Muscle of leg (tissue), 11 donors: ENCODE results near the gene SSBP3. TPM values are rescaled to one million over a fixed set of nuclear protein-coding genes. Genes with fewer than 3 reads are reported as not detected.
A peak's percentile ranks its signal among the peaks of the same experiment; 100 is the strongest.

Experiments used
- DNase-seq: peaks from one replicate; pipeline ENCODE4 v3.0.0; 2013
- H3K27ac ChIP-seq: one replicate; pipeline ENCODE4 v1.5.1; 2013; ENCODE audit warnings: mild to moderate bottlenecking, low read length, control low read depth
- H3K27me3 ChIP-seq: one replicate; pipeline ENCODE4 v1.6.1; 2013; ENCODE audit warnings: low read length; ENCODE audit not compliant: control insufficient read depth, insufficient read depth
- H3K36me3 ChIP-seq: one replicate; pipeline ENCODE4 v1.6.1; 2013; ENCODE audit warnings: low read length; ENCODE audit not compliant: control insufficient read depth, insufficient read depth
- H3K4me1 ChIP-seq: one replicate; pipeline ENCODE4 v1.6.1; 2013; ENCODE audit warnings: low read length; ENCODE audit not compliant: control insufficient read depth, insufficient read depth
- H3K4me3 ChIP-seq: one replicate; pipeline ENCODE4 v1.5.1; 2013; ENCODE audit warnings: low read length, control low read depth
- H3K9me3 ChIP-seq: replicated peaks from 2 replicates; pipeline ENCODE4 v1.6.1; 2013; ENCODE audit warnings: low read depth, low read length; ENCODE audit not compliant: control insufficient read depth
- WGBS: methylation state at CpG from one replicate; pipeline ENCODE4 v1.1.5; 2013; ENCODE audit warnings: missing lambda C conversion rate; ENCODE audit not compliant: insufficient coverage; 5-methylcytosine and 5-hydroxymethylcytosine counted together
- polyA plus RNA-seq, 8 donors: library from polyadenylated mRNA; unstranded; fragments of 120-200 nt; gene quantifications; one replicate each; pipeline versions ENCODE4 v1.2.1 to v1.2.3, GENCODE V29; 2013; ENCODE audit warnings: inconsistent platforms in 1 of 8, low replicate concordance in 1 of 8; ENCODE audit not compliant: insufficient read length in 8 of 8, insufficient read depth in 1 of 8
- total RNA-seq: library from RNA; stranded (reverse); fragments of 120-200 nt; gene quantifications from one replicate; pipeline ENCODE4 v1.2.4, GENCODE V29; 2013

The SSBP3 gene
- total and polyA plus RNA-seq, 9 donors = 14.9 to 63.8 (median 54.2) TPM

DNA sequence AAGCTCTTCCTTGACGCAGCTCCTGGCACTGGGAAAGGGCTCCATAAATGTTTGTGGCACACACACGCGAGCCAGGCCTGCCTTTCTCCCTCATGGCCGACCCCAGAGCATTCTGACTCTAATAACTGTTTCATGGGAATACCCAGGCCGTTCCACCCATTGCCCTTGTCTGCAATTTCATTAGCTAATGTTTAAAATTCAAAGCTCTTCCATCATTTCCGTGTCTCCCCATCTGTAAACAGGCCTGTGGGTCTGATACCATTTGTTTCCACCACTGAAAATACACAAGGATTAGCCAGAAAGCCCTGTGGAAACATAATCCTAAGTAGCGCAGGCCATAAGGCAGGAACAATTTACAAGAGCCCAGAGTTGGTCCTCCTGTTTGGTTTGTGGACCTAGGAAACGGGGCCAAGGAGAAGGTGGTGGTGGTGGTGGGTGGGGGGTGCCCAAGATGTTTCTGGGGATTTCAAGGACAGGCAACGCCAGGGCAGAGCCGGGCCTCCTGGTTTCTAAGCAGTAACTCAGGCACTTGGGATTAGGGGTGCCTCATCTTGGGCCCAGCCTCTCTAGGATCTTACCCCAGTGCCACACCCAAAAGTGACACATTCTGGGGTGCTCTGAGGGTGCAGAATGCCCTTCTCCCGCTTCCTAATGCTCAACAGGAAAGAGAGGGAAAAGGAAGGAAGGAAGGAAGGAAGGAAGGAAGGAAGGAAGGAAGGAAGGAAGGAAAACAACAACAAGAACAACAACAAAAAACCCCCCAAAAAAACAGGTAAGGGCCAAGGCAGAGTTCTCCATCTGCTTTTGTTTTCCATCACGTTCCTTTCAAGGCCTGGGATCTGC, 79.4 kb downstream of the SSBP3 start:
- peak overlapping the region; percentile 72 for H3K27ac ChIP-seq
- no peaks in the 10 kb centered on the region for H3K9me3 ChIP-seq
- peaks cover 5% of the 10 kb centered on the region for H3K36me3 ChIP-seq
- no peaks in the 10 kb centered on the region for H3K27me3 ChIP-seq
- H3K4me3 ChIP-seq = no peak overlapping the region
- peak; percentile 45 for DNase-seq
- H3K4me1 ChIP-seq = peaks cover 88% of the 10 kb centered on the region
- WGBS = 45% methylated on average over 10 of the region's 12 CpGs

DNA sequence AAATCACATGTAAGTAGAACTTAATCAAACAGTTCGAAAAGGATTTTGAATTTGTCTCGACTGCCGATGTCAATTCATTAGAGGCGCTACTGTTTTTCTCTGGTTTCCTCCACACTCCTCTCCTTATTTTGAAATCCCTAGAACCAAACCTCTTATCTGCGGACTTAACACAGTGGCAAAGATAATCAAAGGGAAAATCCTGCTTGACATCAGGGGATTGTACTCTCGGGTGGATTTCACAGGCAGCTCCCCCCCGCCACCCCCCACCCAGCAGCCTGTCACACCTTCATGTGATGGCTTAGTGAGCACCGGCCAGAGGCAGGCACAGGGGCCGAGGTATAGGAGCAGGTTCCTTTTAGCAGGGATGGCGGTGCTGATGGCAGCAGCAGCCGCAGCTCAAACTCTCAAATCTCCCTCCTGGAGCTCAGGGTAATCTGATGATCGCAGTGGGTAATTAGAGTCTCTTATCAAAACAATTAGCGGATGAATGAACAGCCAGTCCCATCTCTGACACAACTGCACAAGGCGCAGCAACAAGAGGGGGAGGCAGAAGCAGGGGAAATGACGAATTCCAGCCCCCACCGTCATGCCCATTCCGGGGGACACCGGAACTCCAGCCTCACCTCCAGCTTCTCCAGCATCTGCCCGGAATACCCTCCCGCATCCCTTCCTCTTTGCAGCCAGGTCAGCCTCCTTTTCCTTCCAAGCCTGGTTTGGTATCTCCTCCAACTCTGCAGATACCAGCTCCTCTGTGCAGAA, 80.3 kb downstream of the SSBP3 start:
- H3K4me1 ChIP-seq = peaks cover 79% of the 10 kb centered on the region
- H3K27me3 ChIP-seq = no peaks in the 10 kb centered on the region
- DNase-seq = no peak

DNA sequence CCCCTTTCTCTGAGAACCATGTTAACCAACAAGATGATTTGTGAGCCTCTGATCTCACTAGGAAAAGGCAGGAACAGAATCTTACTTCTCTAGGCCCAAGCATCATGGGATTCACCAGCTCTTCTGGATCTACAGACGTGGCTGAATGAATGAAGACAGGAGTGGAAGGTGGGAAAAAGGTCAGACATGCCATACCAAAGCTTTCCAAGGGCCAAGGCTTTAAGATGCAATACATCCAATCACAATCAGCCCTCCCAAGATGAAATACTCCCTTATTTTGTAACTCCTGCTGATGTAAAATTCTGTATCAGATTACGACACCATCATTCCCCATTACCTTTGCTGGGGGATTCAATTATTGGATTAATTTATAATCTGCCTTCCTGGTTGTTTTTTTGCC, 80.9 kb downstream of the SSBP3 start:
- no peaks in the 10 kb centered on the region for H3K9me3 ChIP-seq
- no peaks in the 10 kb centered on the region for H3K27me3 ChIP-seq
- H3K4me3 ChIP-seq = no peak overlapping the region
- no CpG with 5 or more reads among the region's 2 CpGs for WGBS
- H3K27ac ChIP-seq = peak overlapping the region; percentile 73
- peaks cover 74% of the 10 kb centered on the region for H3K4me1 ChIP-seq
- no peak for DNase-seq
- H3K36me3 ChIP-seq = peaks cover 10% of the 10 kb centered on the region

More for the DNA sequence above, 80.3 kb downstream of the SSBP3 start:
- Histone ChIP-seq H3K9me3 (no peaks in the 10 kb centered on the region), H3K27ac (peak overlapping the region; percentile 73), H3K36me3 (peaks cover 10% of the 10 kb centered on the region), H3K4me3 (no peak overlapping the region)
- 79% methylated on average over 13 of the region's 20 CpGs for WGBS

DNA sequence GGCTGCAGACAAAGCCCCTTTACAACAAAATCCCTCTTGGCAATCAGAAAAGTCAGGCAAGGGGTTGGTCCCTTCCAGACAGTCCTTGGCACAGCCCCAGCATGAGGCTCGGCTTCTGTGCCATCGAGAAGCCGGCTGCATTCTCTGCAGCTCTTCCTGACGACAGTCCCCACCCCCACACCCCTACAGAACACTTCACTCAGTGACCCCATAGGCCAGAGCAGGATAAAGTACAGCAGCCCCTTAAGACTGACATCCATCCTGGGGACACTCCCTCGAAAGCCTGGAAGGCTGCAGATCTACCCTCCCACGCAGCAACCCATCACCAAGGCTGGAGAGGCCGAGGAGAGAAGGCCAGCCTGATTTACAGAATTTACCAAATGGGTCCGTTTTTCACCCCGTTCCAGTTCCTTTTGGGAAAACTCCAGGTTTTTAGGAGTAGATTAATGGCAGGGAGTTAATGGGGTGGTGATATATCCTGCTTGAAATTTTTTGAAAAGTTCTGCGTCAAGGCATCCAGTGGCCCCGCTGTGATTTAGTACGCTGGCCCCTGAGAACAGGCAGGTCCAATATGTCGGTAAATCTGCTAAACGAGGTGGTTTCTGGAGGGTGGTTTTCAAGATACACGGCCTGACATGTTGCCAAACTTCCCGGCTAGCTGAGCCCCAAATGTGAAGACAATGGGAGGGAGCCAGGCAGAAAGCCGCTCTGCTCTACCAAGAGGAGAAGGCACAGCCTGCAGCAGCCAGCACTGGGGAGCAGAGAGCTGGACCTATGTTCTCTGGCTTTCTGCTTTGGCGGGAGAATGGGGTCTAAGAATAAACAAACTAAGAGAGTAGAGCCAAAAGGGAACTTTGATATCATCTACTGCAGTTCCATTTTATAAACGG, 81.7 kb downstream of the SSBP3 start:
- peak; percentile 89 for DNase-seq
- H3K4me1 ChIP-seq = peaks cover 66% of the 10 kb centered on the region
- WGBS = 28% methylated on average over 10 of the region's 19 CpGs
- H3K27ac ChIP-seq = peak overlapping the region; percentile 73
- H3K4me3 ChIP-seq = no peak overlapping the region
- peaks cover 10% of the 10 kb centered on the region for H3K36me3 ChIP-seq
- no peaks in the 10 kb centered on the region for H3K9me3 ChIP-seq
- no peaks in the 10 kb centered on the region for H3K27me3 ChIP-seq

DNA sequence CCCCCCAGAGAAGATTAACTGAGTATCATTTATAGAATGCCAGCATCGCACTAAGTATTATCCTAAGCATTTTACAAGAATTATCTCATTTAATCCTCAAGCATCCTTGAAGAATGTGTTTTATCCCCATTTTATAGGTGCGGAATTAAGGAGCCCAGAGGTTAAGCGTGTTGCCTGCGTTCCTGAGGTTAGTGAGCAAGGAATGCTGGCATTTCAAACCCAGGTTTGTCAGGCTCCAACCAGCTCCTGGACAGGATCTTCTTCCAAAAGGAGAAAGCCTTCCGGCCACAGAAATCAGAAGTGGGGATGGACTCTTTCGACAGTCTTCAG, 82.3 kb downstream of the SSBP3 start:
- Histone ChIP-seq H3K9me3 (no peaks in the 10 kb centered on the region), H3K36me3 (peaks cover 10% of the 10 kb centered on the region), H3K4me3 (no peak overlapping the region), H3K4me1 (peaks cover 60% of the 10 kb centered on the region), H3K27me3 (no peaks in the 10 kb centered on the region), H3K27ac (peak overlapping the region; percentile 73)
- DNase-seq = no peak
- WGBS = 43% methylated on average over 4 of the region's 6 CpGs

DNA sequence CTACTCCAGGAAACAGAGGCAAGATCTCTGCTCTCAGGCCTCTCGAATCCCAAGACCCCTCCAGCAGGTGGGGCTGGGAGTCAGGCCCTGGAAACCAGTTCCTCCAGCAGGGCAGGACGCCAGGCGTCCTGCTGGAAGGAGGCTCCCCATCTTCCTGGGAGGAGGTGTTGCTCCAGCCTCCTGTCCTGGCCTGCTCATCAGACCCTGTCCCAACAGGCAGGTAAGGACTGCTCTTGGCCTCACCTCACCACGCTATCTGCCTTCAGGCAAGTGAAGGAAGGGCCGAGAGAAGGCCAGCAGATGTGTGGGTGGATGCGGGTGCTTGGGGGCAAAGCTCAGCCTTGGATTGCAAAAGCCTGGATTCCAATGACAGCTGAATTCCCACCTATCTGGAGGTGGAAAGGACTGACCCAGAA, 82.9 kb downstream of the SSBP3 start:
- Histone ChIP-seq H3K36me3 (peaks cover 10% of the 10 kb centered on the region), H3K4me1 (peaks cover 55% of the 10 kb centered on the region), H3K9me3 (no peaks in the 10 kb centered on the region), H3K27ac (no peak overlapping the region), H3K4me3 (no peak overlapping the region), H3K27me3 (no peaks in the 10 kb centered on the region)
- no peak for DNase-seq
- WGBS = 43% methylated on average over 2 of the region's 6 CpGs

DNA sequence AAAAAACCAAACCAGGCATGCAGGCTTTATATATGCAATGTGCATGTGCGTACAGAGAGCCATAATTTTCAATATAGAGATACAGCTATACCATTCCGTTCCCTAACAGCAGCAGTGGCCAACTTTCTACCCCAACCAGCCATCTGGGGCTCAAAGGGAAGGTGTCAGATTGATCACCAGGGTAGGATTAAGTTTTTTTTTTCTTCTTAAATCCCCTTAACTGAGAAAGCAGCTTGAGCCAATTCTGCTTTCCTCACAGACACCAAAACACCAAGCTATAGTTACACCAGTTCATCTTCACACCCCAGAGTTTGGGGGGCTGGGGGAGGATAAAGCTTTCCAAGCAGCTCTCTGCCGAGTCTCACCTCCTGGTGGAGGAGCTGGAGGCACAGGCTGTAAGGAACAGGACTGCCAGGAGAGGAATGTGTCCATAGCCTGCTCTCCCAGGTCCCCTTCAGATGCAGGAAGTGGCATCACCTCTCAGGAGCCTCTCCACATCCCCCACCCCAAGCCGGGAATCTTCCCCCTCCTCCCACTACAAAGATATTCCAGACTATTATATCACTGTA, 87.9 kb downstream of the SSBP3 start:
- peaks cover 26% of the 10 kb centered on the region for H3K4me1 ChIP-seq
- no peaks in the 10 kb centered on the region for H3K9me3 ChIP-seq
- no peak overlapping the region for H3K4me3 ChIP-seq
- H3K27ac ChIP-seq = no peak overlapping the region
- no peaks in the 10 kb centered on the region for H3K27me3 ChIP-seq
- no CpG with 5 or more reads among the region's 4 CpGs for WGBS
- DNase-seq = no peak
- H3K36me3 ChIP-seq = peaks cover 10% of the 10 kb centered on the region

DNA sequence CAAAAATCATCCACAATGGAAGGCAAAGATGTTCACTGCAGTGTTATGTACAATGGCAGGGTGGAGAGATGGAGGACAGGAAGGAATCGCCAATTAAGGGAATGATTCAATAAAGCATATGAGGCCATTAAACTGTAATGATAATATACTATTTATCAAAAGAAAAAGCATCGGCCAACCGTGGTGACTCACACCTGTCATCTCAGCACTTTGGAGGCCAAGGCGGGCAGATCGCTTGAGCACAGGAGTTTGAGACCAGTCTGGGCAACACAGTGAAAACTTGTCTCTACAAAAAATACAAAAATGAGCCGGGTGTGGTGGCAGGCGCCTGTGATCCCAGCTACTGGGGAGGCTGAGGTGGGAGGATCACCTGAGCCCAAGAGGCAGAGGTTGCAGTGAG, 89.1 kb downstream of the SSBP3 start:
- no peak overlapping the region for H3K4me3 ChIP-seq
- no peak overlapping the region for H3K27ac ChIP-seq
- no peaks in the 10 kb centered on the region for H3K9me3 ChIP-seq
- H3K27me3 ChIP-seq = no peaks in the 10 kb centered on the region
- no peak for DNase-seq
- peaks cover 30% of the 10 kb centered on the region for H3K4me1 ChIP-seq
- WGBS = 82% methylated on average over 2 of the region's 7 CpGs
- H3K36me3 ChIP-seq = peaks cover 8% of the 10 kb centered on the region

DNA sequence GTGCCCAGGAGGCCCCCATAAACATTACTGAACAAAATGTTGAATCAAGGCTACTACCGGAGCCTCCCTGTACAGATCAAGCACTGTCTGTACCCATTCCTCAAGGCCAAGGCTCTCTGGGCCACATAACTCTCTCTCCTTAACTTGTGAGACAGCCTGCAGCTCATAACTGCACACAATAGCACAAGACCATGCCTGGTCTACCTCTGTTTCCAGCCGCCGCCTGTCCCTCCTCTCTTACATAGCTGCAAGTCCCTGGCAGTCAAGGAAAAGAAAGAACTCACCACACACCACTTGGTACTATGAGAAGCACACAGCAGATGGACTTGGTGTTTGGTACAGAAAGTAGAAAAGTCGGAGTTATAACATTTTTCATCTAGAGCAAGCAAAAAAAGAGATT, 91.1 kb downstream of the SSBP3 start:
- Histone ChIP-seq H3K27me3 (no peaks in the 10 kb centered on the region), H3K4me1 (peaks cover 48% of the 10 kb centered on the region), H3K36me3 (no peaks in the 10 kb centered on the region), H3K27ac (peak overlapping the region; percentile 65), H3K4me3 (no peak overlapping the region), H3K9me3 (no peaks in the 10 kb centered on the region)
- 70% methylated on average over 1 of the region's 4 CpGs for WGBS
- DNase-seq = no peak
